GM21423 (cell line): ENCODE results near the gene FAM13A.
"Not testable (repeated sequence)": the region's sequence is repeated elsewhere in the genome, so short reads cannot be mapped to it uniquely, and the experiment has no call there.

Experiments used
- ATAC-seq: cut with Tn5 transposase; IDR thresholded peaks from one replicate; pipeline ENCODE4 v1.9.1; 2021; ENCODE audit warnings: mild to moderate bottlenecking, moderate library complexity; ENCODE audit not compliant: unreplicated experiment

FAM13A gene

GRCh38 chr4:89056953-89057398, at the start of gene FAM13A:
TSS of gene FAM13A (minus strand) at chr4:89057185. CDS start at chr4:89056964, 221 bp downstream.
- peak; percentile 77 for ATAC-seq

GRCh38 chr4:89105726-89106125, 48.7 kb upstream of the FAM13A start:
- no peak for ATAC-seq

- ATAC-seq: peak; percentile 91
Observed at GRCh38 chr4:89101256-89102161, 44.5 kb upstream of the FAM13A start.

- ATAC-seq: peak; percentile 20
Observed at GRCh38 chr4:89100853-89101252, 43.9 kb upstream of the FAM13A start.

GRCh38 chr4:89099471-89099870, 42.5 kb upstream of the FAM13A start:
- no peak for ATAC-seq

GRCh38 chr4:89099034-89099433, 42.0 kb upstream of the FAM13A start:
- ATAC-seq: no peak

GRCh38 chr4:89078300-89078699, 21.3 kb upstream of the FAM13A start:
- ATAC-seq: no peak

GRCh38 chr4:89077761-89078160, 20.8 kb upstream of the FAM13A start:
- no peak for ATAC-seq

GRCh38 chr4:89072921-89073320, 15.9 kb upstream of the FAM13A start:
- no peak for ATAC-seq

- no peak for ATAC-seq
Observed at GRCh38 chr4:89071311-89071710, 14.3 kb upstream of the FAM13A start.

GRCh38 chr4:89070041-89070440, 13.1 kb upstream of the FAM13A start:
- peak; percentile 53 for ATAC-seq

- ATAC-seq: peak; percentile 86
Observed at GRCh38 chr4:89069481-89069880, 12.5 kb upstream of the FAM13A start.

GRCh38 chr4:89067417-89067816, 10.4 kb upstream of the FAM13A start:
- no peak for ATAC-seq

GRCh38 chr4:89064848-89065247, 7.9 kb upstream of the FAM13A start:
- no peak for ATAC-seq

GRCh38 chr4:89057844-89058243, 859 bp upstream of the FAM13A start:
- ATAC-seq: not testable (repeated sequence)

GRCh38 chr4:89056292-89056952, 563 bp downstream of the FAM13A start:
- peak; percentile 47 for ATAC-seq

- no peak for ATAC-seq
Observed at GRCh38 chr4:89055157-89056080, 1.6 kb downstream of the FAM13A start.

- ATAC-seq: no peak
Observed at GRCh38 chr4:89054627-89055026, 2.4 kb downstream of the FAM13A start.

- no peak for ATAC-seq
Observed at GRCh38 chr4:89049853-89050252, 7.1 kb downstream of the FAM13A start.

- no peak for ATAC-seq
Observed at GRCh38 chr4:89048906-89049601, 7.9 kb downstream of the FAM13A start.
